Measurements from ENCODE around the gene SERPINA10. TPM values are rescaled to one million over a fixed set of nuclear protein-coding genes. Genes with fewer than 3 reads are reported as not detected.

SERPINA10 gene
- total RNA-seq, 2 experiments from 2014 or later = not detected

- Histone ChIP-seq H3K36me3 (ENCODE audit: insufficient read depth, low read length) (no peaks in the 10 kb centered on the region), H3K4me2 (ENCODE audit: low read length) (no peak overlapping the region), H3K9me2 (ENCODE audit: insufficient read depth, low read length) (no peaks in the 10 kb centered on the region), H2AFZ (ENCODE audit: low read length) (no peak overlapping the region), H3K4me3 (ENCODE audit: low read depth, low read length, poor library complexity, severe bottlenecking) (no peak overlapping the region), H3K27ac (ENCODE audit: low read depth, low read length, poor library complexity, severe bottlenecking) (no peak overlapping the region), H4K20me1 (ENCODE audit: insufficient read depth, low read length) (no peaks in the 10 kb centered on the region), H3K4me1 (ENCODE audit: insufficient read depth, low read length, poor library complexity, severe bottlenecking) (no peaks in the 10 kb centered on the region), H3K9me3 (ENCODE audit: low read length) (no peaks in the 10 kb centered on the region), H3K79me2 (ENCODE audit: insufficient read depth, low read depth, low read length) (no peaks in the 10 kb centered on the region)
- ChIA-PET POLR2A (no interaction called here), CTCF (ENCODE audit: unreplicated experiment) (no interaction called here)
- BruUV-seq (replicated peaks) = no TSS peak
- intact Hi-C loops (cut with micrococcal nuclease; ENCODE audit: unreplicated experiment) = no loop called here
- no peak for DNase-seq (ENCODE audit: low spot score)
- TF ChIP-seq EZH2phosphoT487 (IDR thresholded peaks at IDR 0.05; ENCODE audit: borderline replicate concordance, low read depth, low read length) (no peak), CTCF (conservative IDR thresholded peaks at IDR 0.05; ENCODE audit: low read length) (no peak)
Observed at GRCh38 chr14:94290197-94290596, 2.9 kb downstream of the SERPINA10 start.

GRCh38 chr14:94288610-94289465 lies 4.2 kb downstream of the SERPINA10 start:
- TF ChIP-seq EZH2phosphoT487 (IDR thresholded peaks at IDR 0.05; ENCODE audit: borderline replicate concordance, low read depth, low read length) = no peak
- no peak for TF ChIP-seq CTCF (conservative IDR thresholded peaks at IDR 0.05; ENCODE audit: low read length)
- CTCF ChIA-PET (ENCODE audit: unreplicated experiment) = no interaction called here
- intact Hi-C loops (cut with micrococcal nuclease; ENCODE audit: unreplicated experiment) = no loop called here

GRCh38 chr14:94285158-94285557 lies 7.9 kb downstream of the SERPINA10 start:
- no peaks in the 10 kb centered on the region for H3K36me3 ChIP-seq (ENCODE audit: insufficient read depth, low read length)
- no peak overlapping the region for H3K27ac ChIP-seq (ENCODE audit: low read depth, low read length, poor library complexity, severe bottlenecking)
- no peaks in the 10 kb centered on the region for H3K79me2 ChIP-seq (ENCODE audit: insufficient read depth, low read depth, low read length)
- no peak overlapping the region for H3K4me2 ChIP-seq (ENCODE audit: low read length)
- no peaks in the 10 kb centered on the region for H3K4me1 ChIP-seq (ENCODE audit: insufficient read depth, low read length, poor library complexity, severe bottlenecking)
- no peaks in the 10 kb centered on the region for H3K9me2 ChIP-seq (ENCODE audit: insufficient read depth, low read length)
- H2AFZ ChIP-seq (ENCODE audit: low read length) = no peak overlapping the region
- no TSS peak for BruUV-seq (replicated peaks)
- no peak for TF ChIP-seq CTCF (conservative IDR thresholded peaks at IDR 0.05; ENCODE audit: low read length)
- TF ChIP-seq EZH2phosphoT487 (IDR thresholded peaks at IDR 0.05; ENCODE audit: borderline replicate concordance, low read depth, low read length) = no peak
- no peaks in the 10 kb centered on the region for H3K9me3 ChIP-seq (ENCODE audit: low read length)
- no peaks in the 10 kb centered on the region for H4K20me1 ChIP-seq (ENCODE audit: insufficient read depth, low read length)
- intact Hi-C loops (cut with micrococcal nuclease; ENCODE audit: unreplicated experiment) = no loop called here
- ChIA-PET CTCF (ENCODE audit: unreplicated experiment) (no interaction called here), POLR2A (no interaction called here)
- DNase-seq (ENCODE audit: low spot score) = no peak
- H3K4me3 ChIP-seq (ENCODE audit: low read depth, low read length, poor library complexity, severe bottlenecking) = no peak overlapping the region

More at GRCh38 chr14:94288610-94289465, 4.2 kb downstream of the SERPINA10 start:
- DNase-seq (ENCODE audit: low spot score) = no peak
- no peaks in the 10 kb centered on the region for H3K9me3 ChIP-seq (ENCODE audit: low read length)
- POLR2A ChIA-PET = no interaction called here
- no peaks in the 10 kb centered on the region for H3K79me2 ChIP-seq (ENCODE audit: insufficient read depth, low read depth, low read length)
- no peak overlapping the region for H2AFZ ChIP-seq (ENCODE audit: low read length)
- no peaks in the 10 kb centered on the region for H3K4me1 ChIP-seq (ENCODE audit: insufficient read depth, low read length, poor library complexity, severe bottlenecking)
- no peaks in the 10 kb centered on the region for H3K36me3 ChIP-seq (ENCODE audit: insufficient read depth, low read length)
- no peak overlapping the region for H3K4me3 ChIP-seq (ENCODE audit: low read depth, low read length, poor library complexity, severe bottlenecking)
- no peak overlapping the region for H3K27ac ChIP-seq (ENCODE audit: low read depth, low read length, poor library complexity, severe bottlenecking)
- no TSS peak for BruUV-seq (replicated peaks)
- no peaks in the 10 kb centered on the region for H3K9me2 ChIP-seq (ENCODE audit: insufficient read depth, low read length)
- H4K20me1 ChIP-seq (ENCODE audit: insufficient read depth, low read length) = no peaks in the 10 kb centered on the region
- no peak overlapping the region for H3K4me2 ChIP-seq (ENCODE audit: low read length)

Measured in OCI-LY7 (cell line).